GM23338 (cell line): ENCODE measurements around the gene SAMD8.

Source experiments
- CREB1 ChIP-seq: fragments of 250-450 bp; sonication (Bioruptor Pico); IDR thresholded peaks from 2 replicates; pipeline ENCODE4 v1.5.0; 2020; ENCODE audit warnings: low read depth, mild to moderate bottlenecking, moderate library complexity
- POLR2AphosphoS5 ChIP-seq: IDR thresholded peaks from 2 replicates; pipeline ENCODE4 v1.6.1; 2016; ENCODE audit warnings: antibody characterized with exemption, low read depth
- ZNF114 ChIP-seq: fragments of 250-450 bp; sonication (Bioruptor Pico); IDR thresholded peaks from 2 replicates; pipeline ENCODE4 v1.5.0; 2020; ENCODE audit warnings: mild to moderate bottlenecking, moderate library complexity
- ZNF331 ChIP-seq: fragments of 250-450 bp; sonication (Bioruptor Pico); IDR thresholded peaks from 2 replicates; pipeline ENCODE4 v1.5.0; 2020; ENCODE audit warnings: low read depth, mild to moderate bottlenecking, moderate library complexity
- TF ChIP-seq, protein P1 (sequence below), 2 experiments: fragments of 200-600 bp in 1 of 2; sonication (generic) in 1 of 2; conservative IDR thresholded peaks; 2 replicates each; pipeline versions ENCODE4 v1.5.1 to v1.6.1; 2016 to 2017; ENCODE audit warnings: antibody characterized with exemption in 2 of 2, low read depth in 2 of 2, mild to moderate bottlenecking in 2 of 2, moderate library complexity in 1 of 2
- TF ChIP-seq, protein P2 (sequence below): IDR thresholded peaks from 2 replicates; pipeline ENCODE4 v1.6.1; 2016; ENCODE audit warnings: antibody characterized with exemption

DNA sequence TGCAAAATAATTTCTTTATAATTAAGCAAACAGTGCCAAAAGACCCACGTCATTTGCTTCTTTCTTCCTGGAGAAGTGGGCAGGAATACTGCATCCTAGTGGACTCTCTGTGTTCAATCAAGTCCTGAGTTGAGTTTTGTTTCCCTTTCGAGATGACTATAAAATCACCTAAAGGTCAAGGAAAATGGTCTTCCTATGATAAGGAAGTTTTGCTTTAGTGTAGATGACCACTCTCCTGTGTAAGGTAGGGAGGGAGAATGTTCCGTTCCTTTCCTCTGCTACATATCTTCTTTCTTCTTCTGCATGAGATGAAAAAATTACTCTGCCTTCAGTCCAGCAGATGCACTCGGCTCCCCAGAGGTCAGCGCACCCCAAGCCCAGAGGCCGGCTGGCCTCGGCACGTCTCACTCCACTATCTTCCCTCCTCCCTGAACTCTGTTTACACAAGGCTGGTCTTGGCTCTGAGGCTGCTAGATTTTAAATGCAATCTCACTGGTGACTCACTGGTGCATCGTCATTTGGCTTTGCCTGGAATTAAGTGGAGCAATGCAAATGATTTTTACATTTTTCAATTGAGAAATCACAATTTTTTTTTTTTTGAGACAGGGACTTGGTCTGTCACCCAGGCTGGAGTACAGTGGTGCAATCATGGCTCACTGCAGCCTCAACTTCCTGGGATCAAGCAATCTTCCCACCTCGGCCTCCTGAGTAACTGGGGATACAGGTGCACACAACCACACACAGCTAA is 80.5 kb downstream of the SAMD8 start:
- TF ChIP-seq, protein P1, sequence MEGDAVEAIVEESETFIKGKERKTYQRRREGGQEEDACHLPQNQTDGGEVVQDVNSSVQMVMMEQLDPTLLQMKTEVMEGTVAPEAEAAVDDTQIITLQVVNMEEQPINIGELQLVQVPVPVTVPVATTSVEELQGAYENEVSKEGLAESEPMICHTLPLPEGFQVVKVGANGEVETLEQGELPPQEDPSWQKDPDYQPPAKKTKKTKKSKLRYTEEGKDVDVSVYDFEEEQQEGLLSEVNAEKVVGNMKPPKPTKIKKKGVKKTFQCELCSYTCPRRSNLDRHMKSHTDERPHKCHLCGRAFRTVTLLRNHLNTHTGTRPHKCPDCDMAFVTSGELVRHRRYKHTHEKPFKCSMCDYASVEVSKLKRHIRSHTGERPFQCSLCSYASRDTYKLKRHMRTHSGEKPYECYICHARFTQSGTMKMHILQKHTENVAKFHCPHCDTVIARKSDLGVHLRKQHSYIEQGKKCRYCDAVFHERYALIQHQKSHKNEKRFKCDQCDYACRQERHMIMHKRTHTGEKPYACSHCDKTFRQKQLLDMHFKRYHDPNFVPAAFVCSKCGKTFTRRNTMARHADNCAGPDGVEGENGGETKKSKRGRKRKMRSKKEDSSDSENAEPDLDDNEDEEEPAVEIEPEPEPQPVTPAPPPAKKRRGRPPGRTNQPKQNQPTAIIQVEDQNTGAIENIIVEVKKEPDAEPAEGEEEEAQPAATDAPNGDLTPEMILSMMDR (conservative IDR thresholded peaks at IDR 0.05; ENCODE audit: low read depth in 2 of 2), result no peak
- TF ChIP-seq POLR2AphosphoS5 (no peak), ZNF331 (CRISPR knock-in tag) (no peak), ZNF114 (CRISPR knock-in tag) (no peak), CREB1 (no peak)
- TF ChIP-seq, protein P2, sequence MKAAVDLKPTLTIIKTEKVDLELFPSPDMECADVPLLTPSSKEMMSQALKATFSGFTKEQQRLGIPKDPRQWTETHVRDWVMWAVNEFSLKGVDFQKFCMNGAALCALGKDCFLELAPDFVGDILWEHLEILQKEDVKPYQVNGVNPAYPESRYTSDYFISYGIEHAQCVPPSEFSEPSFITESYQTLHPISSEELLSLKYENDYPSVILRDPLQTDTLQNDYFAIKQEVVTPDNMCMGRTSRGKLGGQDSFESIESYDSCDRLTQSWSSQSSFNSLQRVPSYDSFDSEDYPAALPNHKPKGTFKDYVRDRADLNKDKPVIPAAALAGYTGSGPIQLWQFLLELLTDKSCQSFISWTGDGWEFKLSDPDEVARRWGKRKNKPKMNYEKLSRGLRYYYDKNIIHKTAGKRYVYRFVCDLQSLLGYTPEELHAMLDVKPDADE, result no peak
